SK-N-SH (cell line): ENCODE data around the gene RTF2.

Experiments
- POLR2AphosphoS5 ChIP-seq: IDR thresholded peaks from 2 replicates; pipeline ENCODE4 v1.6.1; 2012; ENCODE audit warnings: low read depth, low read length
- TF ChIP-seq, protein P1 (sequence below): fragments of 200-600 bp; sonication (generic); IDR thresholded peaks from 2 replicates; pipeline ENCODE4 v1.6.1; 2017; ENCODE audit warnings: antibody characterized with exemption, mild to moderate bottlenecking, moderate library complexity

DNA sequence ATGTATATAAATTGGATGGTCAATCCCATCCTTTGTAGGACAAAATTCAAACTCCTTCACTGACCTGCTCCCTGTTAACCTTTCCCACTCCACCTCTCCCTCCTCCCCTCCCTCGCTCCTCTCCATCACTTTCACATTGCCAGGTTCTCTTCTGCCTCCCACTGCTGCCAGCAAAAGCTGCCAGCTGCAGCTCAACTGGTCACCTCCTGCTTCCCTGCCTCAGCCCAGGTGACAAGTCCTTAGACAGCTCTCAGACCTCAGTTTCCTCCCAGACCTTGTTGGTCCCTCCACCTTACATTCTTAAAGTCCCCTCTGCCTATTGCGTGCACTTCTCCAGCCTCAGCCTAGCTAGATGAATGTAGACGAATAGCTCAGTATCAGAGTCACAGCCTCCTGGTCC is 23.3 kb upstream of the RTF2 start:
- TF ChIP-seq, protein P1, sequence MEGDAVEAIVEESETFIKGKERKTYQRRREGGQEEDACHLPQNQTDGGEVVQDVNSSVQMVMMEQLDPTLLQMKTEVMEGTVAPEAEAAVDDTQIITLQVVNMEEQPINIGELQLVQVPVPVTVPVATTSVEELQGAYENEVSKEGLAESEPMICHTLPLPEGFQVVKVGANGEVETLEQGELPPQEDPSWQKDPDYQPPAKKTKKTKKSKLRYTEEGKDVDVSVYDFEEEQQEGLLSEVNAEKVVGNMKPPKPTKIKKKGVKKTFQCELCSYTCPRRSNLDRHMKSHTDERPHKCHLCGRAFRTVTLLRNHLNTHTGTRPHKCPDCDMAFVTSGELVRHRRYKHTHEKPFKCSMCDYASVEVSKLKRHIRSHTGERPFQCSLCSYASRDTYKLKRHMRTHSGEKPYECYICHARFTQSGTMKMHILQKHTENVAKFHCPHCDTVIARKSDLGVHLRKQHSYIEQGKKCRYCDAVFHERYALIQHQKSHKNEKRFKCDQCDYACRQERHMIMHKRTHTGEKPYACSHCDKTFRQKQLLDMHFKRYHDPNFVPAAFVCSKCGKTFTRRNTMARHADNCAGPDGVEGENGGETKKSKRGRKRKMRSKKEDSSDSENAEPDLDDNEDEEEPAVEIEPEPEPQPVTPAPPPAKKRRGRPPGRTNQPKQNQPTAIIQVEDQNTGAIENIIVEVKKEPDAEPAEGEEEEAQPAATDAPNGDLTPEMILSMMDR: no peak
- no peak for TF ChIP-seq POLR2AphosphoS5
